ENCODE data around the gene UST. TPM values are rescaled to one million over a fixed set of nuclear protein-coding genes. Genes with fewer than 3 reads are reported as not detected.

Gene UST
- total RNA-seq, 4 donors from 2014 or later: 9.6 to 34.6 (median 25.9) TPM

- TF ChIP-seq CTCF (IDR thresholded peaks at IDR 0.05; ENCODE audit: low read depth): no peak
Measured at GRCh38 chr6:149049230-149049629, 302.4 kb downstream of the UST start.

- TF ChIP-seq CTCF (IDR thresholded peaks at IDR 0.05; ENCODE audit: low read depth): no peak
Measured at GRCh38 chr6:149050160-149050559, 303.3 kb downstream of the UST start.

- TF ChIP-seq CTCF (IDR thresholded peaks at IDR 0.05; ENCODE audit: low read depth): no peak
Measured at GRCh38 chr6:149052350-149053106, 305.7 kb downstream of the UST start.

- TF ChIP-seq CTCF (IDR thresholded peaks at IDR 0.05; ENCODE audit: low read depth): no peak
Measured at GRCh38 chr6:149053848-149054558, 307.2 kb downstream of the UST start.

GRCh38 chr6:149054559-149055194 lies 307.8 kb downstream of the UST start:
- TF ChIP-seq CTCF (IDR thresholded peaks at IDR 0.05; ENCODE audit: low read depth): no peak

- TF ChIP-seq CTCF (IDR thresholded peaks at IDR 0.05; ENCODE audit: low read depth): no peak
Measured at GRCh38 chr6:149055195-149055899, 308.5 kb downstream of the UST start.

All from subcutaneous adipose tissue (tissue), 4 donors.